ENCODE results near the gene MEGF8.

- TF ChIP-seq DIDO1 (tag; IDR thresholded peaks at IDR 0.05; ENCODE audit: low read depth) (no peak), E2F4 (CRISPR knock-in tag; IDR thresholded peaks at IDR 0.05; ENCODE audit: low read depth) (no peak), RFX1 (IDR thresholded peaks at IDR 0.05) (no peak), JUND (IDR thresholded peaks at IDR 0.05; ENCODE audit: borderline replicate concordance, low read depth, low read length) (no peak), JUND (tag; IDR thresholded peaks at IDR 0.05; ENCODE audit: borderline replicate concordance, low read depth, low read length) (no peak), HMG20A (CRISPR knock-in tag; conservative IDR thresholded peaks at IDR 0.05) (no peak), RAD21 (CRISPR knock-in tag; conservative IDR thresholded peaks at IDR 0.05 in 1 of 2, IDR thresholded peaks at IDR 0.05 in 1 of 2) (no peak), CHD1 (IDR thresholded peaks at IDR 0.05; ENCODE audit: low read length) (no peak), GMEB1 (CRISPR knock-in tag; IDR thresholded peaks at IDR 0.05) (no peak), RFX5 (IDR thresholded peaks at IDR 0.05; ENCODE audit: low read depth, low read length) (no peak), EZH2 (IDR thresholded peaks at IDR 0.05; ENCODE audit: borderline replicate concordance, low read depth, low read length) (no peak), SPI1 (IDR thresholded peaks at IDR 0.05; ENCODE audit: borderline replicate concordance, low read depth, low read length) (no peak), MEF2A (IDR thresholded peaks at IDR 0.05; ENCODE audit: control insufficient read depth, low read depth, low read length) (no peak), TEAD2 (tag; IDR thresholded peaks at IDR 0.05) (no peak)
These were observed 78.2 kb downstream of the MEGF8 start for GRCh38 chr19:42403586-42403985.

Measured in K562 (cell line).